GM21825 (cell line): ENCODE results near the gene DTX1.

ENCODE experiments used
- ATAC-seq: cut with Tn5 transposase; IDR thresholded peaks from one replicate; pipeline ENCODE4 v1.9.1; 2021; ENCODE audit warnings: mild to moderate bottlenecking, moderate library complexity; ENCODE audit not compliant: unreplicated experiment

DTX1 gene

DNA sequence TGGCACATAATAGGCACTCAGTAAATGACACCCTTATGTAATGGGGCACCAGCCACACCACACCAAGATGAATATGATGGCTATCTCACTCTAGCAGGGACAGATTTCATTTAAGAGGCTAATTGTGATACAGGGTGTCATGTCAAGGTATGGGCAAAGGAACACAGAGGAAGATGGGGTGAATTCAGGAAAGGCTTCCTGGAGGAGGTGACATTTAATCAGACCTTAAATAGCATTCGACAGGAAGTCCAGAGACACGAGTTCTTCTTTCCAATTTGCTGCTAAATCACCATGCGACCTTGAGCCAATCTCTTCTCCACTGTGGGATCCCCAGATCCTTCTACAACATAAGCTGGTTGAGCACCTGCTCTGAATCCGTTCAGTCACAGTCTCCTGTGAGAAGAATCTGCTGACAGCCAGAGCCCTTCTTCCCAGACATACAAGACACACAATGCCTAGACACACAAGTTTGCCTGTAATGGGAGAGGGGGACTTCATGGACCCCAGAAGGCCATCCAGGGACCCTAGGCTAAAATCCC lies 1.5 kb upstream of the DTX1 start:
- ATAC-seq, result no peak

DNA sequence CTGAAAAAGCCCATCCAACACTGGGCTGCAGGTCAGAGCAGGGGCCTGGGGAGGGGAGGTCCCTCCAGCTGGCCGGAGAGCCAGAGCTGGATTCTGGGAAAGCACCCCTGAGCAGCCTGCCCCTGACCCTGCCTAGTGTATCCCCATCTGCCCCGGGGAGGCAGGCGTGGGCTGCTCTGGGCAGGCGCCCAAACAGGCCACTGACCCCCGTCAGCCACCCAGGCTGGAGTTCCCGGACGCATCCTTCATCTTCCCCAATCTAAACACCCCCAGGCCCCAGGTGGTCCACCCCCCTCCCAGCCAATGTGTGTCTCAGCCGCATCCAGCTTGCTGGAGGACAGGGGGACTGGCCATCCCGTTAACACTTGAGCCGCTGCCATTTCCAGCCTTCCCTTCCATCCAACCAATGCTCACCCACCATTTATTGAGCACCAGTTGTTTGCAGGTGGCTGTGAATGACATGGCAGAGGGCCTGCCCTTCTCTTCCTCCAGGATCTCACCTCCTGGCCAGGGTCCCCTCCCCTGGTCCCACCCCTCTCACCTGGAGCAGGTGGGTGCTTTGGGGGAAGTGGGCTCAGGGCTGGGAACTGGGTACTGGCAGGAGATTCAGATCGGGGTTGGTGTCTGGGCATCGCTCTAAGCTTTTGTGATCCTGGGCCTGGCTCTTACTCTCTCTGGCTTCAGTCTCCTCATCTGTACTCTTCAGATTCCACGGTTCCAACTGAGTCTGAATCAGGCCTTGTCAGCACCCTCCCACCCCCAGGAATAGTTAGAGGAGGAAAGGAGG lies 743 bp upstream of the DTX1 start:
- no peak for ATAC-seq

DNA sequence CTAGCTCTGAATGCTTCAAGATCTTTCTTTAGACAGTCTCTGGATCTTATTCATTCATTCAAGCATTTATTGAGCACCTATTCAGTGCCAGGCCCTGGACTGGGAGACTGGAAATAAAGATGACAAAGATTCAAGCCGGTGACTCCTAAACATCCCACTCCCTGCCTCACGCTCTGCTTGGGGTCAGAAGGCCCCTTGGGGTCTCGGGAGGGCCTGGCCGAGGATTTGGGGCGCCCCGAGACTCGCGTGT lies 224 bp upstream of the DTX1 start:
- no peak for ATAC-seq

DNA sequence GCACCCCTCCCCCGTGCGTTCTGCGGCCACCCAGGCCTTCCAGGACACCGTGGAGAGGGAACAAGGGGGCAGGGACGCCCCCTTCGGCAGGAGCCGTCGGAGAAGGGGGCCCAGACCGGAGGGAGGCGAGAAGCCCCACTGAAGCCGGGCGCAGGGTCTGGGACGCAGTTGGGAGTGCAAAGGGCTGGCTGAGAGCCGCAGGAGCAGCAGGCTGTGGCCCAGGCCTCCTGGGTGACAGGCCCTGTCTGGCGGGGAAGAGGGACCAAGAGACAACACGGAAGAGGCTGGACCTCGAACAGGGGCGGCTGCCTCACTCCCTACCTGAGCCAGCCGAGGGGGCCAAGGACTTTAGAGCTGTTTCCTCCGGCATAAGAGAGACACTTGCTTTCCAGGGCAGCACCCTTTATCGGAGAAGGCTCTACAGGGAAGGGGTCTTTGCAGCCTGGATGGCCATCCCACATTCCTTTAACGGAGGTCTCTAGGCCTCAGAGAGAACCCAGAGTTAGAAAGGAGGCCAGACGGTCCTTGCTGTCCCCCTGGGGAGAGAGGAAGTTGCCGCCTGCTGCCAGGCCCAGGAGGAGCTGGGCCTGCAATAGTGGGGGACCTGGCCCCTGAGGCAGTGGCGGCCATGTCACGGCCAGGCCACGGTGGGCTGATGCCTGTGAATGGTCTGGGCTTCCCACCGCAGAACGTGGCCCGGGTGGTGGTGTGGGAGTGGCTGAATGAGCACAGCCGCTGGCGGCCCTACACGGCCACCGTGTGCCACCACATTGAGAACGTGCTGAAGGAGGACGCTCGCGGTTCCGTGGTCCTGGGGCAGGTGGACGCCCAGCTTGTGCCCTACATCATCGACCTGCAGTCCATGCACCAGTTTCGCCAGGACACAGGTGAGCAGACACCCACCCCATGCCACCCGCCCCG lies 1.3 kb downstream of the DTX1 start:
- ATAC-seq, result no peak

DNA sequence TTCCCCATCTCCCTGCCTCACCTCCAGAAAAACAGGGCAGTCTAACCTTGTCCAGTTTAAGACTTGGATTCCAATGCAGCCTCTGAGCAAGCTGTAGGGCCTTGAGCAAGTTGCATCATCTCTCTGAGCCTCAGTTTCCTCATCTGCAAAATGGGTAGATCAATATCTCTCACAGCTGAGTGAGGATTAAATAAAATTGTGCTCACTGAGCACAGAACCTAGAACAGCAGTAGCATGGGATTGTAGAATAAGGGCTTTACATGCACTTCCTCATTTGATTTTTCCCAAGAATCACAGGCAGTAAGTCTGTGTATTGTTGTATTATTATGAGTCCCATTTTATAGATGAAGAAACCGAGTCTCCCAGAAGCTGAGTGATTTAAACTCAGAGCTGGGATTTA lies 2.0 kb downstream of the DTX1 start:
- ATAC-seq, result no peak

DNA sequence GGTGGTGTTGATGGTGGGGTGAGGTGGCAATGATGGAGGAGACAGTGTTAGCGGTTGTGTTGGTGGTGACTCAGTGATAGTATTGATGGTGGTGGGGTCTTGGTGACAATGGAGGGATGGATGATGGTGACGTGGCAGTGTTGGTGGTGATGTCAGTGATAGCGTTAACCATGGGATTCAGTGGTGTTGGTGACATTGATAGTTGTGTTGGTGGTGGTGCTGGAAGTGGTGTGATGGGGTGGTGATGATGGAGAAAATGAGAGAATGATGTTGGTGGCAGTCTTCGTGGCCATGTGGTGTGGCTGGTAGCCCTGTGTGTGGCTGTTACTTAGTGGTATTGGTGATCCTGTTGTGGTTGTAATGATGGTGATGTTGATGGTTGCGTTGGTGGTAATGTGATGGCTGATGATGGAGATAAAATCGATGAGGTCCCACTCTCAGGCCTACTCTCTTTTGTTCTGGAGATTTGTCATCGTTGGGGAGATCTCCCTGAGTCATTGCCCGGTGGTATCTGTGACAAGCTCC lies 2.6 kb downstream of the DTX1 start:
- ATAC-seq, result no peak

DNA sequence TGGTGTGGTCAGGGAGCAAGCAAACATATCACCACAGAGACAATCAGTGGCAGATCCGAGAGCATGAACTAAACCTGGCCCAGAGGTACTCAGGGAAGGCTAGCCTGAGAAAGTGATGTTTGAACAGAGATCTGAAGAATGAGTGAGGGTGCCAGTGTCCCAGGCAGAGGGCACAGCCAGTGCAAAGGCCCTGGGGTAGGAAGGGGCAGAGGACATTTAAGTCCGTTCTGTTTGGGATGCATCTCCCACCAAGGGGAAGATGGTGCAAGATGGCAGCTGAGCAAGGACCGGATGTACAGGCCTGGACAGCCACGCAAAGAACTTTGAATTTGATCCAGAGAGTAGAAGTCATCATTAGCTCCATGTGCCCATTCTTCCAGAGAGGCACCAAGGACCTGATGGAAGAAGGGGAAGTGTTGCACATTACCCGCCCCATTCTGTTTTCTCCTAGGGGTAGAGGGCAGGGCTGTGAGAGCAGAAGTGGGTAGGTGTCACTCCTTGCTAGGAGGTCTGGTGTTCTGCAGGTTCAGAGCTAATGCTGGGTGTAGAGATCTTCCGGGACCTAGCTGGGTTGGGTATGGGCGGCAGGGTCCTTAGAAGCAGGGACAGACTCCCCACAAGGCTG lies 3.9 kb downstream of the DTX1 start:
- ATAC-seq, result no peak

DNA sequence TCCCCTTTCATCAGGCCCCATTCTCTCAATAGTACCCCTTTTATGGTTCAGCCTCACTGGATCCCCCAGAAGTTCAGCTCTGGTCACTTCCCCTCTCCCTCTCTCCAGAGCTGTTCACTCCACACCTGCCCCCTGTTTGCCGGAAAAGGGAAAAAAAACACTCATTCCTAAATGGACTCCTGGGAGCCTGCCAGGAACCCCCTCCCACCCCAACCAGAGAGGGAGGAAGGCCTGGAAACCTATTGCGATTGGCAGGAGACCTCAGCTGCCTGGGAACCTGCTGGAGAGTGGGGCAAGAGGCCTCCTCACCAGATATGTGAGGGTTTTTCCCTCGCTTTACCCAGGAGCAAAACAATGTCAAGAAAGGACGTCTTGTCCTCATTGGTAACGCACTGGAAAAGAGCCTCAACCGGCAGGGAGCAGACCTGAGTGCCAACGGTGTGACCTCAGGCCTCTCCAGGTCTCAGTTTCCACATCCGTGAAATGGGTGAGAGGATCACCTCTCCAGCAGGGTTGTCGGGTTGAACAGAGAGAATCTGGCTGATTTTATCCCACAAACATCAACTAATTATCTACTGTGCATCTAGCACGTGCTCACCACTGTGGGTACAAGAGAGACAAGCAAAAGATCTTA lies 4.6 kb downstream of the DTX1 start:
- ATAC-seq, result no peak

DNA sequence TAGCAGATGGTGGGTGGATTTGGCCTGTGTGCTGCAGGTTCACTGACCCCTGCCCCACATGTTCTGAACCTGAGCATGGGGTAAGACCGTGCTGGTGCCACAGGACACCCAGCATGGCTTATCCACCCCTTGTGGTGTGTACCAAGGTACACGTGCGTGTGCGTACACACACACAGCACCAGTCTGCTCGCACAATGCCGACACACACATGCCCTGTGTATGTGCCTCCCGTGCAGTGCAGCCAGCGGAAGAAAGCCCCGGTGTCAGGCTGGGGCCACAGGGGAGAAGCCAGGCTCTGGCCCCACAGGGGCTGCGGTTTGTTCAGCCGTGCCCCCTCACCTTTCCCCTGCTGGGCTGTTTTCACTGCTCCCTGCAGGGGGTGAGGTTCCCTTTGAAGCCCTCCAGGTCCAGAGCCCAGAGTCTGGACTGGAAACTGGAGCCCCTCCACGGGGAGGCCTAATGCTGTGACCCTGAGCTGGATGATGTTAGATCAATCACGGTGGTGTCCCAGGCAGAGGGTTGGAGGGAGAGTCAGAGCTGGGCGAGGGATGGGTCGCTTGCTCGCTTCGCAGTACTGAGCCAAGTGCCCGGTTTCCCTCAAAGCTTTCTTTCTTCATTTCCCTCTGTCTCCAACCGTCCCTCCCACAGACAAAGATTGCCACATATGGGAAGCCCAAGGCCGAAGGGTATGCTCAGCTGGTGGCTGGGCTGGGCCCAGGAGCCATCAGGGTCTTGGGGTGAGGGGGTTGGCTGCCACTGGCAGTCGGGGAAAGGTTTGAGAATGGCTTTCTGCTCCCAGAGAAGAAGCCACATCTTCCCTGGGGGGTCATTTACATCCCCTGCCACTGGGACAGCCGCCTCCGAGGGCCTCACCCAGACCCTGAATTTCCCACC lies 6.2 kb downstream of the DTX1 start:
- no peak for ATAC-seq

DNA sequence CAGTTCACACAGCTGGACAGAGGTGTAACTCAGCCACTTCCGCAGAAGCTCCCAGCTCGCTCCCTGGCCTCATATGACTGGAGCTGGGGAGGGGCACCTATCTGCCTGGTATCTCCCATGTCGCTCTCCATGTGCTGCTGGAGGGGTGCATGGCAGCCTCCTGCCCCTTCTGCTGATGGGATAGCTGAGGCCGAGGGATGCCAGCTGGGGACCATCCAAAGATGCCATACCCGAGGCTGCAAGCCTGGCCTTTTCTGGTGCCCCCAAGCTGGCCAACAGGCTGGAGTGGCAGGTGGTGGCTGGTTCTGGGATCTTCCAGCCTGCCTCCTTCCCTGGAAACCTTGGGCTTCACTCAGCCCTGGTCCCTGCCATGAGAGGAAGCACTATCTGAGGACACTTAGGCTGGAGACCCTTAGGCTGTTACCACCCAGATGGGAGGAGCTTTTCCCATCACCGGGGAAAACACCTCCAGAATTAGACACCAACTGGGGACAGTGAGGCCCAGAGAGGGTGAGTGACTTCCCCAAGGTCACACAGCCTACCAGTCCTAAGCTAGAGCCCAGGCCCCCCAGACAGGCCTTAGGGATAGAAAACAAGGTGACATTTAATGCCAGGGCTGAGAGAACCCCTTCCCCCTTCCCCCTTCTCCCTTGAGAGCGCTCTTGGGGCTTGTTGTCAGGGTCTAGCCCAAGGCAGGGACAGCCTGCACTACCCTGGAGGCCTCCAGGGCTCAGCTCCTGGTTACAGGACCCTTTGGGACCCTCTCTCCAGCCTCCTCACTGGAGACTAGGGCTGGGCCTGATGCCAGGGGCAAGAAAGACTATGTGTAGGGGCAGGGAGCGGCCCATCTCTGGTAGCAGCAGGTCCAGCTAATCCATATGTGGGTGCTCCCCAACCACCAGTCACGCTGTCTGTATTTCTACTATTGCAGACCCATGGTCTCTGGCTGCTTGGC lies 7.1 kb downstream of the DTX1 start:
- ATAC-seq, result no peak

DNA sequence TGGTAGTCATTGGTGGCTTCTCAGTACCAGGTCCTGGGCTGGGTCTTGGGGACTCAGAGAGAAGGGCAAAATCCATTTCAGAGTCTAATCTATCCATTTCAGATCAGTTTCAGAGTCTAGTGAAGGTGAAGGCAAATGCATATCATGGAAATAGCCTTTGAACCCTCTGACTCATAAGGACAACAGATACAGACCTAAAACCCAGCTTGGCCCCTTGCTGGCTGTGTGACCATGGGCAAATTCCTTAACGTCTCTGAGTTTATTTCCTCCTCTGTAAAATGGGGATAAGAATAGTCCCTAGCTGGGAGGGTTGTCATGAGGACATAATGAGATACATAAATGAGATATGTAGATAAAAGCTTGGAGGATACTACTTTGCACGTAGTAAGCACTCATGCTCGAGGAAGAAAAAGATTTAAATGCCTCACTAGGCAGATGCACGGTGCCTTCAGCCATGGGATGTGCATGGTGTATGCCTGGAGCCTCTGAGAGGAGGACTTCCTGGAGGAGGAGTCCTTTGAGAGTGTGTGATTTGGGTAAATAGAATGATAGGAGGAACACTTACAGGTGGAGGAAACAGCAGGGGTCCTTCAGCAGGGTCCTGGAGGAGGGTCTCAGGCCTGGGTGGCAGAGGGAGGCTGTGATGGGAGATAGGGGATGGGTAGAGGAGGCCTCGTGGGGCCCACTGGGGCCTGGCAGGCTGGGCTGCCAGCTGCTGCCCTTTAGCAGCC lies 8.0 kb downstream of the DTX1 start:
- no peak for ATAC-seq

DNA sequence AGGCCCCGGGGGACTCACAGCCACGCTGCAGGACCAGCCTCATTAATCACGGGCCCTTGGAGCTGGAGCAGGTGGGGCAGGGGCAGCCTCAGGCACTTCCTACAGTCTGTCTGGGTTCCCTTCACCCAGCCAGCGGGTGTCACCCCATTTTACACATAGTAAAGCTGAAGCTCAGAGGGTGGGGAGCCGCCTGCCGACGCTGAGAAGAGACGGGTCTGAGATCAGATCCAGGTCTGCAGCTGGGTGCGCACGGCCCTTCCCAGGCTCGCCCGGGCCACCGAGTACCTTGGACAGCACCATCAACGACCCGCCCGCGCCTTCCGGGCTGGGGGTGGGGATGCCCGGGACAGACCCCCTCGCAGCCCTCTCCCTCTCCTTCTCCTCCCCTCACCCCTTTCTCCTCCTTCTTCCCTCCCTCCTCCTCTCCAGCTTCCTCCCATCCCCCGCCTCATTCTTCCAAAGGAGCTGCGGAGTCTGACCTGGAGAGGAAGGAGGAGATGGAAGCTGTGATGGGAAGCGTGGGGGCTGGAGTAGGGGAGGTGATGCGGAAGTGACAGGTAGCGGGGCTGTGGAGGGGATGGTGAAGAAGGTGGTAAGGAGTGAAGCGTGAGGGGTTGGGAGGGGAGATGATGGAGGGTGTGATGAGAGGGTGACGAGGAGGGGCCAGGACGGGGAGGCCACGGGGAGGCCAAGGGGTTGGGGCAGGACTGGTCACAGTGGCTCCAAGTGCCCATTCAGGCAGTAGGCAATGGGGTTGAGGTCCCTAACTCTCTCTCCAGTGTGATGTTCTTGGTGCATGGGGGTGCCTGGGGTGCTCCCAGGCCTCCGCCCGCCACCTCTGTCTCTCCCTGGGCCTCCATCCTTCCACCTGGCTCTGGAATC lies 8.8 kb downstream of the DTX1 start:
- ATAC-seq, result no peak

DNA sequence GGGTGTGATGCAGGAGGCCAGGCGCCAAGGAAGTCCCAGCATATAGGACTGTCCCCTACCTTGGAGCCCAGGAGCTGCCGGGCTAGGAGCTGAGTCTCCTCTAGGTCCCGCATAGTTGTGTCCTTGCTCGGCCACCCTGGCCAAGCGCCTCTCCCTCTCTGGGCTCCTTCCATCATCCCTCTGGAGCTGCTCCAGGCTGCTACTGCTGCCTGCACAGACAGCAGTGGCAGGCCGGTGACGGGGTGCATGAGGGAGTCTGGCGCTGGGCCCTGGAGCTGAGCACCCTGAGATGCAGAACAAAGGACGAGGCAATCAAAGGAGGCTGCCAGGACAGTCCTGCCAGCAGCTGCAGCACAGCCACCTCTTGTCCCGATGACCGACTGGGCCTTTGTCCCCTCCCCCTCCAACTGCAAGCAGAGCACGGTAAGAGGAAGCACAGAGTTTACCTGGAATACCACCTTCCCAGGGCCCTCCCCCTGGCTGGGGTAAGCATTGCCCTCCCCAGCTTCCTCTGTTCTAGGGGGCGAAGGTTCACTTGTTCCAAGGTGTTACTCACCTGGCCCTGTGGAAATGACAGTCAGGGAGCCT lies 10.4 kb downstream of the DTX1 start:
- ATAC-seq, result no peak

DNA sequence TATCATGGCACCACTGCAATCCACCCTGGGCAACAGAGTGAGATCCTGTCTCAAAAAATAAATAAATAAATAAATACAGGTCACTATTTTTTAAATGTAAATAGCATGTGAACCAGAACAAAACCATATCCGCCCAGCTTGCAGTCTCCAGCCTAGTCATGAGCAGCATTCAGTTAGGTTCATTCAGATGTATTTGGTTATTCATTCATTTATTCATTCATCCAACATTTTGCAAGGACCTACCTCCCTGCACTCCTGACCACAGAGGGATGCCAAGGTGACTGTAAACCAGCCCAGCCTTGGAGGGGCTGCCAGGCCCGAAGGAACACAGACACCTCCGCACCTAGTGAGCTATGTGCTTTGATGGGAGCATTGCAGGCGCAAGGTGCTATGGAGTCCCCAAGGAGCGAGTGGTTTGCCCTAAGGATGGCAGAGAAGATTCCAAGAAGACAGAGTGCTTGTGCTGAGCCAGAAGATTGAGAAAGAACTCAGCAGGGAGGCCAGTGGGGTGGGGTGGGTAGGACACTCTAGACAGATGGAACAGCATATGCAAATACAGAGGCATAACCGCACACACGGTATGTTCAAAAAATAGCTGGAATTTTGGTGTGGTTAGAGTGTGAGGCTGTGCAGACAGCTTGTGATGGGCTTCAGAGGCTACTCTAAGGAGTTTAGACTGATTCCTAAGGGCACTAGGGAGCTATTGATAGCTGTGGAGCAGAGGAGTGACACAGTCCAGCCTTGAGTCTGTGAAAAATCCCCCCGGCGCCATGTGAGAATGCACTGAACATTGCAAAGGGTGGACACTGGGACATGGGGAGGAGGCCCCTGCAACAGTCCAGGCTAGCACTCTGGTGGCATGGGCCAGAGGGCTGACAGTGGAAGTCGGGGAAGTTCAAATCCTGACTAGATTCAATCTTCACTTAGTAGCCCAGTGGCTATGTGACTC lies 11.7 kb downstream of the DTX1 start:
- ATAC-seq, result no peak

DNA sequence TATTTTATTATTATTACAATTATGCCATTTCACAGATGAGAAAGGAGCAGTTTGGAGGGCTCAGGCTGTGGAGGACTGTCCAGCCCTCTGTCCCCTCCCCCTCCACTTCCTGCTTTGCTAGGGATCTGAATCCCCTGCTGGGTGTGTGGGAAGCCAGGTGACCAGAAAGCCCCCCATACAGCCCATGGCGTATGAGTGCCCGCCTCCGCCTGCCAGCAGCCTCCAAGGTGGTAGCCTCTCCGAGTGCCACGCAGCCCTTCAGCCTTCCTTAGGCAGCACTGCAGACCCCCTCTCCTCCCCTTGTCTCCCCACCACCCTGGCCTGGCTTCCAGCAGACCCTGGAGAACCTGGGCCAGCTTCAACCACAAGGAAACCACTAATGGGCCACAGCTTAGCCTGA lies 12.6 kb downstream of the DTX1 start:
- ATAC-seq, result no peak

DNA sequence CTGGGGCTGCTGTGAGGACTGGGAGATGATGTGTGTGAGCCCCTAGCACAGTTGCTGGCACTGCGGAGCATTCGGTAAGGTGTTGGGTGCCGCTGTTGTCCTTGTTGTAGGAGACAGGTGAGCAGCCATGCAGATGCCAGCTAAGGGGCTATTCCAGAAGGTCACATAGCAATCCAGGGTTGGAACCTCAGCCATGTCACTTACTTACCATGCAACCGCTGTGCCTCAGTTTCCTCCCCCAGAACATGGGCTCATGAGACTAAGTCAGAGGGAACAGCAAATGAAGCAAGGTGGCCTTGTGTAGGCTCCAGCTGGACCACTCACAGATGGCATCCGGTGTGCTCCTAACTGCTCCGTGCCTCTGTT lies 13.2 kb downstream of the DTX1 start:
- ATAC-seq, result no peak
